Measurements from ENCODE around the gene STK39. TPM values are rescaled to one million over a fixed set of nuclear protein-coding genes. Genes with fewer than 3 reads are reported as not detected.

STK39 gene
- total and polyA plus RNA-seq, 9 of the 15 experiments (the other 6 are each of a cell fraction or from before 2014, with no cell fraction given): 0.19 to 0.76 (median 0.51) TPM

DNA sequence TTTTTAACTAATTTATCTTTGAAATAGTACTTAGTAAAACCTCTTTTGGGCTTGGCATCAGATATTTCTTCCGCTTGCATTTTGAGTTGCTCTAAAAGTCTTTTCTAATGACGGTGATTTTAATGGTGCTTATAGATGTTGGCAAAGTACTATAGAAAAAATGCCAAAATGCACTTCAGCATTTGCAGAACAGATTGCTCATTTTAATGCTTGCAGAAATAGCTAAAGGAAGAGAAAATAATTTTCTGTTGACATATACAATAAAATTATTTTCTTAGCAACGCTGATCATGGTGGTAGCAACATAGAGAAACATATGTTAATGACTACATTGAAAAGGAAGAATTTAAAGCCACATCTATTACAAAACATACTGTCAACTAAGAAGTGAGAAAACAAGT is 170.7 kb downstream of the STK39 start:
- ATAC-seq (no peak), DNase-seq (ENCODE audit: extremely low read depth in 1 of 4, low spot score in 3 of 4) (no peak), FAIRE-seq (no peak)
- no peak overlapping the region for H2AFZ ChIP-seq (ENCODE audit: low read depth, low read length)
- H3K9me3 ChIP-seq (replicated peaks; ENCODE audit: control insufficient read depth, insufficient read depth, low read depth, low read length): no peaks in the 10 kb centered on the region
- intact Hi-C loops (cut with micrococcal nuclease) (no loop called here), in situ Hi-C loops (cut with MboI) (no loop called here)
- ChIA-PET POLR2A (interaction anchor here (1.2 kb wide), 1 partner anchor 8 kb away, joined by 5 read pairs; no protein-coding TSS in a partner anchor), CTCF (ENCODE audit: low intra/inter-chr PET ratio) (no interaction called here)
- H3K27ac ChIP-seq (ENCODE audit: extremely low read depth, low read depth, low read length): no peak overlapping the region
- TF ChIP-seq ZNF121 (CRISPR knock-in tag; conservative IDR thresholded peaks at IDR 0.05) (no peak), RBBP5 (IDR thresholded peaks at IDR 0.05; ENCODE audit: borderline replicate concordance, insufficient read depth, low read length, poor library complexity, severe bottlenecking) (no peak), GTF2A2 (tag; IDR thresholded peaks at IDR 0.05) (no peak), RBFOX2 (IDR thresholded peaks at IDR 0.05; ENCODE audit: low read depth, low read length) (no peak), BACH1 (tag; IDR thresholded peaks at IDR 0.05) (no peak), ZNF584 (CRISPR knock-in tag; IDR thresholded peaks at IDR 0.05; ENCODE audit: low read depth) (no peak), NELFE (IDR thresholded peaks at IDR 0.05; ENCODE audit: insufficient read depth, insufficient read length) (no peak), MEF2A (IDR thresholded peaks at IDR 0.05; ENCODE audit: control insufficient read depth, low read depth, low read length) (no peak), ZNF589 (CRISPR knock-in tag; IDR thresholded peaks at IDR 0.05; ENCODE audit: low read depth) (no peak), NR1H2 (CRISPR knock-in tag; IDR thresholded peaks at IDR 0.05) (no peak), FOXK2 (conservative IDR thresholded peaks at IDR 0.05 in 1 of 2, IDR thresholded peaks at IDR 0.05 in 1 of 2; ENCODE audit: low read depth in 2 of 2) (no peak), TARDBP (IDR thresholded peaks at IDR 0.05) (no peak), ZC3H4 (CRISPR knock-in tag; IDR thresholded peaks at IDR 0.05; ENCODE audit: borderline replicate concordance) (no peak), ZNF444 (CRISPR knock-in tag; IDR thresholded peaks at IDR 0.05) (no peak), ZNF277 (CRISPR knock-in tag; IDR thresholded peaks at IDR 0.05; ENCODE audit: borderline replicate concordance) (no peak), MYBL2 (IDR thresholded peaks at IDR 0.05; ENCODE audit: low read depth) (no peak), MYBL2 (CRISPR knock-in tag; IDR thresholded peaks at IDR 0.05; ENCODE audit: borderline replicate concordance) (no peak)
- TF ChIP-seq, protein P1, sequence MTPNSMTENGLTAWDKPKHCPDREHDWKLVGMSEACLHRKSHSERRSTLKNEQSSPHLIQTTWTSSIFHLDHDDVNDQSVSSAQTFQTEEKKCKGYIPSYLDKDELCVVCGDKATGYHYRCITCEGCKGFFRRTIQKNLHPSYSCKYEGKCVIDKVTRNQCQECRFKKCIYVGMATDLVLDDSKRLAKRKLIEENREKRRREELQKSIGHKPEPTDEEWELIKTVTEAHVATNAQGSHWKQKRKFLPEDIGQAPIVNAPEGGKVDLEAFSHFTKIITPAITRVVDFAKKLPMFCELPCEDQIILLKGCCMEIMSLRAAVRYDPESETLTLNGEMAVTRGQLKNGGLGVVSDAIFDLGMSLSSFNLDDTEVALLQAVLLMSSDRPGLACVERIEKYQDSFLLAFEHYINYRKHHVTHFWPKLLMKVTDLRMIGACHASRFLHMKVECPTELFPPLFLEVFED (CRISPR knock-in tag; conservative IDR thresholded peaks at IDR 0.05): no peak
- H4K20me1 ChIP-seq (replicated peaks; ENCODE audit: control insufficient read depth, insufficient read depth, low read length): no peaks in the 10 kb centered on the region
- no peak overlapping the region for H3K4me3 ChIP-seq
- no peaks in the 10 kb centered on the region for H3K36me3 ChIP-seq (ENCODE audit: control insufficient read depth, insufficient read depth, low read length)
- no TSS peak for BruUV-seq (replicated peaks)
- H3K4me1 ChIP-seq (replicated peaks in 1 of 2; ENCODE audit: control insufficient read depth in 2 of 2, insufficient read depth in 2 of 2, low read length in 2 of 2): no peaks in the 10 kb centered on the region
- no peak overlapping the region for H3K9ac ChIP-seq (ENCODE audit: insufficient read depth in 1 of 2, low read depth in 2 of 2, low read length in 2 of 2)
- no peaks in the 10 kb centered on the region for H3K79me2 ChIP-seq (ENCODE audit: control insufficient read depth, insufficient read depth, low read length)
- H3K4me2 ChIP-seq (ENCODE audit: insufficient read depth, low read length): no peak overlapping the region
- H3K9me1 ChIP-seq (ENCODE audit: control insufficient read depth, insufficient read depth, low read length): no peaks in the 10 kb centered on the region
- 0% methylated on average over 3 of the region's 3 CpGs for WGBS (ENCODE audit: insufficient coverage, low coverage, missing lambda C conversion rate)
- H3K27me3 ChIP-seq (ENCODE audit: control insufficient read depth in 2 of 2, insufficient read depth in 2 of 2, low read length in 2 of 2): peaks cover 8 to 9% of the 10 kb centered on the region in 2 experiments; a peak in 3 of 5 replicates

Data from K562 (cell line).